T-cell (primary cell): ENCODE data around the gene CHD8. TPM values are rescaled to one million over a fixed set of nuclear protein-coding genes. Genes with fewer than 3 reads are reported as not detected.
A peak's percentile ranks its signal among the peaks of the same experiment; 100 is the strongest.

ENCODE experiments used
- ATAC-seq, 4 experiments: fragments of 200-7000 bp in 3 of 4; fragments of 150-1000 bp in 1 of 4; cut with Tn5 transposase; replicated peaks in 1 of 4; 1 replicate in 3 of 4; 2 replicates in 1 of 4; pipeline ENCODE4 v1.10.0; 2021; ENCODE audit warnings: moderate library complexity in 3 of 4, mild to moderate bottlenecking in 2 of 4, moderate number of reproducible peaks in 1 of 4
- CTCF ChIA-PET, 2 donors: fragments of 300-600 bp; sonication (Branson Sonifier 250); formaldehyde crosslinking; loops; one replicate each; lab custom pipeline; 2022; ENCODE audit warnings: antibody characterized with exemption in 2 of 2; lab: Charles Lee
- POLR2A ChIA-PET, 2 donors: fragments of 300-600 bp; sonication (Branson Sonifier 250); formaldehyde crosslinking; loops; one replicate each; lab custom pipeline; 2022; ENCODE audit warnings: antibody characterized with exemption in 2 of 2; lab: Charles Lee
- DNase-seq, 35 experiments: peaks; one replicate each; pipeline versions ENCODE4 v3.0.0 to v3.0.0-alpha.2; 2013 to 2023
- H3K27ac ChIP-seq: one replicate; pipeline ENCODE4 v1.5.1; 2013; ENCODE audit warnings: low read length
- H3K27me3 ChIP-seq, 2 experiments: replicated peaks in 1 of 2; 1 replicate in 1 of 2; 2 replicates in 1 of 2; pipeline versions ENCODE4 v1.6.1 to v1.7.0; 2013; ENCODE audit warnings: low read length in 1 of 2, mixed read lengths in 1 of 2; ENCODE audit not compliant: control insufficient read depth in 2 of 2, insufficient read depth in 2 of 2; ENCODE audit errors: extremely low read depth in 1 of 2
- H3K36me3 ChIP-seq, 2 donors: 1 replicate in 1 of 2; 2 replicates in 1 of 2; pipeline versions ENCODE4 v1.6.1 to v1.7.0; 2013; ENCODE audit warnings: low read length in 1 of 2; ENCODE audit not compliant: control insufficient read depth in 2 of 2, insufficient read depth in 1 of 2; ENCODE audit errors: extremely low read depth in 1 of 2
- H3K4me1 ChIP-seq, 2 experiments: 1 replicate in 1 of 2; 2 replicates in 1 of 2; pipeline versions ENCODE4 v1.6.1 to v1.7.0; 2013; ENCODE audit warnings: low read length in 2 of 2, mixed read lengths in 1 of 2; ENCODE audit not compliant: insufficient read depth in 2 of 2, control insufficient read depth in 1 of 2; ENCODE audit errors: extremely low read depth in 1 of 2
- H3K4me3 ChIP-seq, 2 donors: 1 replicate in 1 of 2; 2 replicates in 1 of 2; pipeline versions ENCODE4 v1.5.1 to v1.7.0; 2013; ENCODE audit warnings: mild to moderate bottlenecking in 2 of 2, low read length in 1 of 2, moderate library complexity in 1 of 2; ENCODE audit not compliant: control insufficient read depth in 1 of 2; ENCODE audit errors: extremely low read depth in 1 of 2
- H3K9me3 ChIP-seq: 2 replicates; pipeline ENCODE4 v1.7.0; 2013
- H3K27ac Mint-ChIP-seq, 2 donors: one replicate each; pipeline ENCODE4 v1.8.0; 2020 to 2021; ENCODE audit warnings: mild to moderate bottlenecking in 2 of 2, mixed read lengths in 2 of 2
- H3K27me3 Mint-ChIP-seq, 2 donors: one replicate each; pipeline ENCODE4 v1.8.0; 2021 to 2022; ENCODE audit warnings: mixed read lengths in 2 of 2
- H3K36me3 Mint-ChIP-seq: one replicate; pipeline ENCODE4 v1.8.0; 2021; ENCODE audit warnings: mixed read lengths
- H3K4me1 Mint-ChIP-seq, 3 donors: one replicate each; pipeline ENCODE4 v1.8.0; 2020 to 2022; ENCODE audit warnings: mixed read lengths in 3 of 3, mild to moderate bottlenecking in 1 of 3
- H3K4me3 Mint-ChIP-seq, 3 donors: one replicate each; pipeline ENCODE4 v1.8.0; 2020 to 2022; ENCODE audit warnings: mild to moderate bottlenecking in 3 of 3, mixed read lengths in 3 of 3, moderate library complexity in 3 of 3
- H3K9me3 Mint-ChIP-seq, 3 donors: one replicate each; pipeline ENCODE4 v1.8.0; 2020 to 2022; ENCODE audit warnings: mixed read lengths in 3 of 3
- WGBS: methylation state at CpG from one replicate; pipeline ENCODE4 v1.1.5; 2013; ENCODE audit warnings: missing lambda C conversion rate; ENCODE audit not compliant: insufficient coverage; 5-methylcytosine and 5-hydroxymethylcytosine counted together
- total RNA-seq, 35 experiments: library from RNA in 6 of 35; stranded (reverse) in 6 of 35; fragments of 120-200 nt in 1 of 35; gene quantifications; one replicate each; pipeline versions ENCODE4 v1.2.1 to v1.2.4 and lab custom pipeline; 2013 to 2026

CHD8 gene
- total RNA-seq, 5 donors from 2014 or later (not counting 1 experiment from before 2014, with no cell fraction given), result 125 to 133 (median 131) TPM

DNA sequence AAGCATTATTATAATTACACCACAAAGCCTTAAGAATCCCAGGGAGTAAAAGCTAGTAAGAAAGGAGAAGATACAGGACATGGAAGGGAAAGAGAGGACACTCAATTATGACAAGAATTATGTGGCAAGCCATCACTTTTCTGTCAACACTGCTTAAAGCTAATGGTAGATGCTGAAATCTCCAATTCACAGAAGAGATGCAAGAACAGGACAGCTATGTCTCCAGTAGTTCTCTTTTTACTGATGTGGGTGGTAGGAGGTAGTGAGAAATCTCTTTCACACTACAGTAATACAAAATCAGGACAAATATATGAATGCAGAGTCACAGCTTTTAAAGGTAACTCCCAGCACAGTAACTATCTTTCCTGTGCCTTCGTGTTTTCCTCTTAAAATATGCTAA lies 29.2 kb downstream of the CHD8 start:
- no peaks in the 10 kb centered on the region for H3K4me1 ChIP-seq
- POLR2A ChIA-PET, result interaction anchor here in 1 of 2 donors (1.5 kb wide), 1 partner anchor 9 kb away, joined by 4 read pairs; no protein-coding TSS in a partner anchor
- Mint-ChIP-seq H3K27me3 (no peaks in the 10 kb centered on the region), H3K36me3 (peaks cover 68% of the 10 kb centered on the region), H3K4me1 (peaks cover 6 to 11% (median 7%) of the 10 kb centered on the region in 3 donors), H3K9me3 (no peaks in the 10 kb centered on the region), H3K4me3 (no peak overlapping the region), H3K27ac (no peak overlapping the region)
- DNase-seq, result no peak
- CTCF ChIA-PET, result interaction anchor here in 1 of 2 donors (0.7 kb wide), 1 partner anchor 106 kb away, joined by 3 read pairs; no protein-coding TSS in a partner anchor
- no peaks in the 10 kb centered on the region for H3K9me3 ChIP-seq
- no CpG with 5 or more reads among the region's 1 CpG for WGBS
- H3K4me3 ChIP-seq, result no peak overlapping the region
- H3K27ac ChIP-seq, result no peak overlapping the region
- no peaks in the 10 kb centered on the region for H3K27me3 ChIP-seq
- peaks cover 35 to 93% of the 10 kb centered on the region in 2 donors for H3K36me3 ChIP-seq
- no peak for ATAC-seq

DNA sequence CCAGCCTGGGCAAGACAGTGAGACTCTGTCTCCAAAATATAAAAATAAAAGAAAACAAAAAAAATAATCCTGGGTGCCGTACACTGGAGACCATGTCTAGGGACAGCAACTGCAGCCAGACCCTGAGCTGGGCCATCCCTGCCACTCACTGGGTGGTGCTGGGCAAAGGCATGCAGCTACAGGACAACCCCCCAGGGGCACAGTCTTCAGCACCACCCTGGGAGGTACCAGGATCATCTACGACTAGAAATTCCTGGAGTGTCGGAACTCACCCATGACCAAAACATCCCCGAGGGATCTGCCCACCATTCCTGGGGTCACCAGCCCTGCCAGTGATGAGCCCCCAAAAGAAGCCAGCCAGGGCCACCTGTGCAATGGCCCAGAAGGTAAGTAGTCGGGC lies 36.4 kb downstream of the CHD8 start:
- Mint-ChIP-seq H3K27me3 (no peaks in the 10 kb centered on the region), H3K27ac (no peak overlapping the region), H3K4me3 (no peak overlapping the region), H3K36me3 (peaks cover 42% of the 10 kb centered on the region), H3K4me1 (no peaks in the 10 kb centered on the region), H3K9me3 (no peaks in the 10 kb centered on the region)
- ATAC-seq (no peak), DNase-seq (no peak)
- ChIA-PET POLR2A (no interaction called here), CTCF (interaction anchor here in 1 of 2 donors (0.5 to 1.2 kb wide), 2 partner anchors 18 to 403 kb away, joined by 3 to 4 read pairs; no protein-coding TSS in a partner anchor)
- H3K9me3 ChIP-seq, result no peaks in the 10 kb centered on the region
- no peaks in the 10 kb centered on the region for H3K4me1 ChIP-seq
- no peaks in the 10 kb centered on the region for H3K27me3 ChIP-seq
- WGBS, result 96% methylated on average over 5 of the region's 5 CpGs
- H3K4me3 ChIP-seq, result no peak overlapping the region
- H3K27ac ChIP-seq, result no peak overlapping the region
- peaks cover 7 to 70% of the 10 kb centered on the region in 2 donors for H3K36me3 ChIP-seq

DNA sequence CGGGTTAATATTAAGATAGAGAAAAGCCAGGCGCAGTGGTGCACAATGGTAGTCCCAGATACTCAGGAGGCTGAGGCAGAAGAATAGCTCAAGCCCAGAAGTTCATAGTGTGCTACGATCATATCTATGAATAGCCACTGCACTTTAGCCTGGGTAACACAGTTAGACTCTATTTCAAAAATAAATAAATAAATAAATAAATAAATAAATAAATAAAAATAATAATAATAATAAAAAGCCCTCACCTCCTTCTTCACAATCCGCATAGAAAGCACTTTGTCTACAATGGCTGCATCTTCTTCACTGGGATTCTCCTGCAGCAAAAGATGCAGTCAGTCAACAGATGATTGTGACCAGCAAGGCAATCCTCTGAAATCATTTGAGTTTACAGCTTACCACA lies 40.6 kb downstream of the CHD8 start:
- Mint-ChIP-seq H3K27me3 (no peaks in the 10 kb centered on the region), H3K9me3 (no peaks in the 10 kb centered on the region), H3K4me1 (no peaks in the 10 kb centered on the region), H3K4me3 (no peak overlapping the region), H3K36me3 (peaks cover 56% of the 10 kb centered on the region), H3K27ac (no peak overlapping the region)
- Histone ChIP-seq H3K27ac (no peak overlapping the region), H3K36me3 (peaks cover 6 to 76% of the 10 kb centered on the region in 2 donors), H3K9me3 (no peaks in the 10 kb centered on the region), H3K4me1 (no peaks in the 10 kb centered on the region), H3K27me3 (no peaks in the 10 kb centered on the region), H3K4me3 (no peak overlapping the region)
- POLR2A ChIA-PET, result no interaction called here
- CTCF ChIA-PET, result no interaction called here
- ATAC-seq (no peak), DNase-seq (no peak)
- 100% methylated on average over 1 of the region's 4 CpGs for WGBS

DNA sequence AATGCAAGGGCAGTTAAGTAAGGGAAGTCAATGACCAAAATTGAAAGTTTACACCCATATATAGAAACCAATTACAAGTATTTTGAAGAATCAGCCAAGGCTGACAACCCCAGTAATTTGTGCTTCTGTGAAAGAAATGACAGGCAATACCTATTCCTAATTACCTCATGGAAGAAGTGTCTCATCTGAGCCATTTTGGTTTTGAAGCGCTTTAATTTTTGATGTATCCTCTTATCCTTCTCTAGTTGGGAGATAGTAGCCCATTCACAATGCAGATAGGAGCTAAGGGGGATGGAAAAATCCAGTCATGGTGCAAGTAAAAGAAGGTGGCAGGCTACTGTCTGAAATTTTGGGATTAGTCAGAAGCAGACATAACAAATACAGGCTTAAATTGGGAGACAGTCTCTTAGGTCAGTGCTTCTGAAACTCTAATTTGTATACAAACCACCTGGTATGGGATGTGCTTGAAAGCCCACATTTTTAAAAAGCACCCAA lies 41.7 kb downstream of the CHD8 start:
- Mint-ChIP-seq H3K4me1 (no peaks in the 10 kb centered on the region), H3K4me3 (no peak overlapping the region), H3K9me3 (no peaks in the 10 kb centered on the region), H3K27ac (peak overlapping the region in 1 of 2 donors; percentile 66), H3K27me3 (no peaks in the 10 kb centered on the region), H3K36me3 (peaks cover 63% of the 10 kb centered on the region)
- no peak overlapping the region for H3K27ac ChIP-seq
- peaks cover 6 to 76% of the 10 kb centered on the region in 2 donors for H3K36me3 ChIP-seq
- no peaks in the 10 kb centered on the region for H3K4me1 ChIP-seq
- no CpG with 5 or more reads among the region's 1 CpG for WGBS
- CTCF ChIA-PET, result interaction anchor here (0.5 to 1.1 kb wide), 2 partner anchors 111 to 175 kb away, joined by 3 read pairs; no protein-coding TSS in a partner anchor
- no peak overlapping the region for H3K4me3 ChIP-seq
- no peaks in the 10 kb centered on the region for H3K9me3 ChIP-seq
- DNase-seq, result no peak
- POLR2A ChIA-PET, result no interaction called here
- H3K27me3 ChIP-seq, result no peaks in the 10 kb centered on the region
- no peak for ATAC-seq

DNA sequence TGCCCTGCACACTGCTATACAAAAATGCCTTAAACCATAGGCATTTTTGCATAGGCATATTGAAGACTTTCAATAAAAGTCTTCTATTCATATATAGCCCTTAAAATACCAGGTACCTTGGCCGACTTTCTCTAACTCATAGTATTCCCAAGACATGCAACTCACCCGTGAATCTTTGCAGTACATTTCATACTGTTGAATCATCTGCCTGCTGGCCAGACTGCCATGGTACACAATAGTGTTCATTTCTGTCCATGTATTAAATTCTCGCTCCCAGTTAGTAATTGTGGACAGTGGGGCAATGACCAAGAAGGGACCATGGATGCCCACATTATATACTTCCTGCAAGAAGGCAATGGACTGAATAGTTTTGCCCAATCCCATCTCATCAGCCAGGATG lies 47.8 kb downstream of the CHD8 start:
- no peak overlapping the region for H3K27ac ChIP-seq
- H3K36me3 ChIP-seq, result peaks cover 9 to 92% of the 10 kb centered on the region in 2 donors
- no peak for DNase-seq
- Mint-ChIP-seq H3K4me1 (no peaks in the 10 kb centered on the region), H3K4me3 (no peak overlapping the region), H3K9me3 (no peaks in the 10 kb centered on the region), H3K27ac (no peak overlapping the region), H3K36me3 (peaks cover 74% of the 10 kb centered on the region), H3K27me3 (no peaks in the 10 kb centered on the region)
- no peaks in the 10 kb centered on the region for H3K27me3 ChIP-seq
- ATAC-seq, result no peak
- H3K4me3 ChIP-seq, result no peak overlapping the region
- no peaks in the 10 kb centered on the region for H3K4me1 ChIP-seq
- 90% methylated on average over 3 of the region's 3 CpGs for WGBS
- POLR2A ChIA-PET, result interaction anchor here (0.6 kb wide), 2 partner anchors 15 to 71 kb away, joined by 3 to 4 read pairs; no protein-coding TSS in a partner anchor
- no peaks in the 10 kb centered on the region for H3K9me3 ChIP-seq
- CTCF ChIA-PET, result interaction anchor here in 1 of 2 donors (0.6 kb wide), 1 partner anchor 389 kb away, joined by 4 read pairs; no protein-coding TSS in a partner anchor

GRCh38 chr14:21406213-21406612 lies 49.7 kb downstream of the CHD8 start:
- peaks cover 7 to 94% of the 10 kb centered on the region in 2 donors for H3K36me3 ChIP-seq
- no peak overlapping the region for H3K27ac ChIP-seq
- H3K27me3 ChIP-seq, result no peaks in the 10 kb centered on the region
- ChIA-PET CTCF (no interaction called here), POLR2A (no interaction called here)
- Mint-ChIP-seq H3K27ac (no peak overlapping the region), H3K36me3 (peaks cover 74% of the 10 kb centered on the region), H3K4me1 (no peaks in the 10 kb centered on the region), H3K9me3 (no peaks in the 10 kb centered on the region), H3K27me3 (no peaks in the 10 kb centered on the region), H3K4me3 (no peak overlapping the region)
- H3K9me3 ChIP-seq, result no peaks in the 10 kb centered on the region
- no peak overlapping the region for H3K4me3 ChIP-seq
- no peaks in the 10 kb centered on the region for H3K4me1 ChIP-seq
- DNase-seq (no peak), ATAC-seq (no peak)
